Measurements from ENCODE around the gene KIRREL2. TPM values are rescaled to one million over a fixed set of nuclear protein-coding genes. Genes with fewer than 3 reads are reported as not detected.

Gene KIRREL2
- total and polyA plus RNA-seq, 7 donors = under 0.01 to 0.34 (median 0.16) TPM; not detected in 4

- no peaks in the 10 kb centered on the region for H3K9me3 ChIP-seq
- peak overlapping the region in 2 of 4 donors; percentile 64 to 74 for H3K4me3 ChIP-seq
- peaks cover 0 to 17% (median 5%) of the 10 kb centered on the region in 4 donors for H3K36me3 ChIP-seq
- 51 to 70% methylated on average over 2 of the region's 2 CpGs for WGBS, 2 donors
- H3K4me1 ChIP-seq = peaks cover 0 to 38% (median 27%) of the 10 kb centered on the region in 4 donors
- intact Hi-C loops (cut with DNase I) = no loop called here
- H3K27ac ChIP-seq = peak overlapping the region; percentile 82 to 95 (median 90)
- TF ChIP-seq POLR2AphosphoS5 (IDR thresholded peaks at IDR 0.05) = no peak
- TF ChIP-seq EP300 (IDR thresholded peaks at IDR 0.05) = no peak
- no peak for TF ChIP-seq POLR2A (IDR thresholded peaks at IDR 0.05)
- TF ChIP-seq, protein P1, sequence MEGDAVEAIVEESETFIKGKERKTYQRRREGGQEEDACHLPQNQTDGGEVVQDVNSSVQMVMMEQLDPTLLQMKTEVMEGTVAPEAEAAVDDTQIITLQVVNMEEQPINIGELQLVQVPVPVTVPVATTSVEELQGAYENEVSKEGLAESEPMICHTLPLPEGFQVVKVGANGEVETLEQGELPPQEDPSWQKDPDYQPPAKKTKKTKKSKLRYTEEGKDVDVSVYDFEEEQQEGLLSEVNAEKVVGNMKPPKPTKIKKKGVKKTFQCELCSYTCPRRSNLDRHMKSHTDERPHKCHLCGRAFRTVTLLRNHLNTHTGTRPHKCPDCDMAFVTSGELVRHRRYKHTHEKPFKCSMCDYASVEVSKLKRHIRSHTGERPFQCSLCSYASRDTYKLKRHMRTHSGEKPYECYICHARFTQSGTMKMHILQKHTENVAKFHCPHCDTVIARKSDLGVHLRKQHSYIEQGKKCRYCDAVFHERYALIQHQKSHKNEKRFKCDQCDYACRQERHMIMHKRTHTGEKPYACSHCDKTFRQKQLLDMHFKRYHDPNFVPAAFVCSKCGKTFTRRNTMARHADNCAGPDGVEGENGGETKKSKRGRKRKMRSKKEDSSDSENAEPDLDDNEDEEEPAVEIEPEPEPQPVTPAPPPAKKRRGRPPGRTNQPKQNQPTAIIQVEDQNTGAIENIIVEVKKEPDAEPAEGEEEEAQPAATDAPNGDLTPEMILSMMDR (IDR thresholded peaks at IDR 0.05) = no peak
- no peak for DNase-seq
- no peaks in the 10 kb centered on the region for H3K27me3 ChIP-seq
Observed at GRCh38 chr19:35901055-35901644, 44.4 kb downstream of the KIRREL2 start.

GRCh38 chr19:35901854-35902661 is 45.3 kb downstream of the KIRREL2 start, which contains the start of gene HCST:
HCST (plus strand) TSS chr19:35902529; CDS start chr19:35902594, 65 bp downstream.
- Histone ChIP-seq H3K4me1 (peaks cover 0 to 47% (median 36%) of the 10 kb centered on the region in 4 donors), H3K27me3 (no peaks in the 10 kb centered on the region), H3K27ac (peak within 1 kb of the TSS; percentile 82 to 95 (median 90)), H3K36me3 (peaks cover 0 to 8% (median 0%) of the 10 kb centered on the region in 4 donors), H3K9me3 (no peaks in the 10 kb centered on the region), H3K4me3 (peak within 1 kb of the TSS in 2 of 4 donors; percentile 1 to 2)
- no peak for TF ChIP-seq POLR2A (IDR thresholded peaks at IDR 0.05)
- peak in 1 of 4 donors; percentile 14 for TF ChIP-seq POLR2AphosphoS5 (IDR thresholded peaks at IDR 0.05)
- intact Hi-C loops (cut with DNase I) = no loop called here
- WGBS, 2 donors = 28 to 38% methylated on average over 6 of the region's 6 CpGs
- no peak for DNase-seq

GRCh38 chr19:35902870-35903475 is 46.3 kb downstream of the KIRREL2 start:
- H3K9me3 ChIP-seq = no peaks in the 10 kb centered on the region
- intact Hi-C loops (cut with DNase I) = no loop called here
- H3K4me1 ChIP-seq = peaks cover 0 to 41% (median 31%) of the 10 kb centered on the region in 4 donors
- 57 to 62% methylated on average over 10 of the region's 10 CpGs for WGBS, 2 donors
- peak overlapping the region in 2 of 4 donors; percentile 1 to 2 for H3K4me3 ChIP-seq
- peak overlapping the region; percentile 82 to 95 (median 90) for H3K27ac ChIP-seq
- DNase-seq = no peak
- no peaks in the 10 kb centered on the region for H3K27me3 ChIP-seq
- H3K36me3 ChIP-seq = no peaks in the 10 kb centered on the region
- TF ChIP-seq, protein P1 (IDR thresholded peaks at IDR 0.05) = no peak
- no peak for TF ChIP-seq EP300 (IDR thresholded peaks at IDR 0.05)
- no peak for TF ChIP-seq POLR2AphosphoS5 (IDR thresholded peaks at IDR 0.05)
- no peak for TF ChIP-seq POLR2A (IDR thresholded peaks at IDR 0.05)

- H3K36me3 ChIP-seq = no peaks in the 10 kb centered on the region
- intact Hi-C loops (cut with DNase I) = no loop called here
- DNase-seq = peak; percentile 87
- peak overlapping the region; percentile 68 to 95 (median 84) for H3K27ac ChIP-seq
- no peaks in the 10 kb centered on the region for H3K9me3 ChIP-seq
- peaks cover 0 to 34% (median 24%) of the 10 kb centered on the region in 4 donors for H3K4me1 ChIP-seq
- H3K4me3 ChIP-seq = peak overlapping the region in 2 of 4 donors; percentile 1 to 2
- 2% methylated on average over 24 of the region's 24 CpGs for WGBS, 2 donors
- no peaks in the 10 kb centered on the region for H3K27me3 ChIP-seq
- TF ChIP-seq POLR2A (IDR thresholded peaks at IDR 0.05) (peak in 1 of 2 donors; percentile 29), POLR2AphosphoS5 (IDR thresholded peaks at IDR 0.05) (peak in 2 of 4 donors; percentile 29 to 71), EP300 (IDR thresholded peaks at IDR 0.05) (peak in 1 of 4 donors; percentile 34)
- TF ChIP-seq, protein P1 (IDR thresholded peaks at IDR 0.05) = no peak
Observed at GRCh38 chr19:35903550-35904179, 47.0 kb downstream of the KIRREL2 start.
